Esophagus muscularis mucosa (tissue), 4 donors: ENCODE data around the gene FNDC7. TPM values are rescaled to one million over a fixed set of nuclear protein-coding genes. Genes with fewer than 3 reads are reported as not detected.
"Not testable (repeated sequence)": the region's sequence is repeated elsewhere in the genome, so short reads cannot be mapped to it uniquely, and the experiment has no call there.

ENCODE experiments used
- DNase-seq: peaks from one replicate; pipeline ENCODE4 v3.0.0-alpha.2; 2017; ENCODE audit errors: extremely low spot score
- H3K27ac ChIP-seq, 4 donors: fragments of 200-600 bp; sonication (generic); replicated peaks in 1 of 4; 1 replicate in 3 of 4; 2 replicates in 1 of 4; pipeline ENCODE4 v1.5.1; 2016 to 2019; ENCODE audit warnings: mild to moderate bottlenecking in 1 of 4
- H3K27me3 ChIP-seq, 4 donors: fragments of 200-600 bp; sonication (generic); one replicate each; pipeline versions ENCODE4 v1.5.1 to v1.6.0; 2016 to 2019
- H3K36me3 ChIP-seq, 4 donors: fragments of 200-600 bp; sonication (generic); one replicate each; pipeline ENCODE4 v1.5.1; 2016 to 2019
- H3K4me1 ChIP-seq, 4 donors: fragments of 200-600 bp; sonication (generic); one replicate each; pipeline ENCODE4 v1.5.1; 2016 to 2019
- H3K4me3 ChIP-seq, 4 donors: fragments of 200-600 bp; sonication (generic); 1 replicate in 2 of 4; 2 replicates in 2 of 4; pipeline ENCODE4 v1.5.1; 2016 to 2019; ENCODE audit warnings: mild to moderate bottlenecking in 4 of 4, moderate library complexity in 1 of 4
- H3K9me3 ChIP-seq, 4 donors: fragments of 200-600 bp; sonication (generic); 1 replicate in 3 of 4; 2 replicates in 1 of 4; pipeline ENCODE4 v1.5.1; 2016 to 2019
- CTCF ChIP-seq, 3 experiments: fragments of 200-600 bp in 2 of 3; fragments of 450-650 bp in 1 of 3; sonication (generic) in 2 of 3; IDR thresholded peaks; one replicate each; pipeline ENCODE4 v1.5.1; 2017 to 2019; ENCODE audit warnings: antibody characterized with exemption in 3 of 3, mild to moderate bottlenecking in 2 of 3, moderate library complexity in 1 of 3
- EP300 ChIP-seq: sonication (generic); formaldehyde crosslinking; IDR thresholded peaks from one replicate; pipeline ENCODE4 v1.6.1; 2017; ENCODE audit warnings: antibody characterized with exemption
- POLR2A ChIP-seq: fragments of 450-650 bp; IDR thresholded peaks from one replicate; pipeline ENCODE4 v1.6.1; 2017; ENCODE audit warnings: antibody characterized with exemption, moderate library complexity, mild to moderate bottlenecking, low read depth
- POLR2AphosphoS5 ChIP-seq, 2 donors: sonication (generic); formaldehyde crosslinking; IDR thresholded peaks; one replicate each; pipeline ENCODE4 v1.6.1; 2017; ENCODE audit warnings: antibody characterized with exemption in 2 of 2
- WGBS: methylation state at CpG from one replicate; pipeline ENCODE4 v1.1.5; 2018; 5-methylcytosine and 5-hydroxymethylcytosine counted together
- intact Hi-C: fragments of 100-400 bp; cut with DNase I; formaldehyde crosslinking; loops from one replicate; pipeline ENCODE4 v1.15.1; 2023
- total RNA-seq, 4 donors: library from RNA; depleted of rRNA; stranded (reverse); fragments of >200 nt; gene quantifications; one replicate each; pipeline versions ENCODE4 v1.1.0 to v1.2.1, GENCODE V29; 2016

FNDC7 gene
- total RNA-seq, 4 donors from 2014 or later = not detected

- Histone ChIP-seq H3K4me3 (peak overlapping the region in 2 of 4 donors; percentile 3 to 25), H3K27me3 (peaks cover 0 to 6% (median 0%) of the 10 kb centered on the region in 4 donors), H3K4me1 (no peaks in the 10 kb centered on the region), H3K36me3 (no peaks in the 10 kb centered on the region), H3K9me3 (no peaks in the 10 kb centered on the region), H3K27ac (no peak overlapping the region)
- intact Hi-C loops = no loop called here
- no peak for TF ChIP-seq POLR2A
- no peak for TF ChIP-seq CTCF (IDR thresholded peaks at IDR 0.05)
- no peak for TF ChIP-seq EP300
- TF ChIP-seq POLR2AphosphoS5 (IDR thresholded peaks at IDR 0.05) = no peak
- 69% methylated on average over 10 of the region's 10 CpGs for WGBS
- DNase-seq = no peak
Observed at GRCh38 chr1:108679586-108680213, 33.0 kb upstream of the FNDC7 start.

GRCh38 chr1:108681701-108682100, 31.0 kb upstream of the FNDC7 start:
- WGBS = 59% methylated on average over 4 of the region's 4 CpGs
- H3K36me3 ChIP-seq, H3K4me1 ChIP-seq, H3K9me3 ChIP-seq, H3K27ac ChIP-seq, DNase-seq, intact Hi-C loops, H3K27me3 ChIP-seq, H3K4me3 ChIP-seq: not testable (repeated sequence)

- 82% methylated on average over 1 of the region's 1 CpG for WGBS
- H3K27me3 ChIP-seq = peaks cover 0 to 6% (median 0%) of the 10 kb centered on the region in 4 donors
- DNase-seq = no peak
- no peaks in the 10 kb centered on the region for H3K9me3 ChIP-seq
- intact Hi-C loops = no loop called here
- H3K4me1 ChIP-seq = peaks cover 0 to 2% (median 0%) of the 10 kb centered on the region in 4 donors
- no peak overlapping the region for H3K4me3 ChIP-seq
- no peak overlapping the region for H3K27ac ChIP-seq
- H3K36me3 ChIP-seq = no peaks in the 10 kb centered on the region
- TF ChIP-seq POLR2A (no peak), POLR2AphosphoS5 (IDR thresholded peaks at IDR 0.05) (no peak), EP300 (no peak), CTCF (IDR thresholded peaks at IDR 0.05) (no peak)
Observed at GRCh38 chr1:108685529-108685928, 27.2 kb upstream of the FNDC7 start.

- intact Hi-C loops = no loop called here
- H3K4me3 ChIP-seq = no peak overlapping the region
- no peaks in the 10 kb centered on the region for H3K36me3 ChIP-seq
- no peak overlapping the region for H3K27ac ChIP-seq
- DNase-seq = no peak
- H3K4me1 ChIP-seq = peaks cover 8 to 11% (median 10%) of the 10 kb centered on the region in 4 donors
- TF ChIP-seq EP300 (no peak), CTCF (IDR thresholded peaks at IDR 0.05) (no peak), POLR2AphosphoS5 (IDR thresholded peaks at IDR 0.05) (no peak), POLR2A (no peak)
- WGBS = 56% methylated on average over 2 of the region's 2 CpGs
- no peaks in the 10 kb centered on the region for H3K9me3 ChIP-seq
- H3K27me3 ChIP-seq = peaks cover 0 to 6% (median 0%) of the 10 kb centered on the region in 4 donors
Observed at GRCh38 chr1:108686614-108687313, 25.9 kb upstream of the FNDC7 start.

GRCh38 chr1:108691128-108691941, 21.4 kb upstream of the FNDC7 start:
- H3K4me1 ChIP-seq = peaks cover 24 to 35% (median 33%) of the 10 kb centered on the region in 4 donors
- no peak for DNase-seq
- peaks cover 0 to 12% (median 3%) of the 10 kb centered on the region in 4 donors for H3K36me3 ChIP-seq
- no peaks in the 10 kb centered on the region for H3K9me3 ChIP-seq
- WGBS = 17% methylated on average over 12 of the region's 12 CpGs
- TF ChIP-seq EP300 = no peak
- TF ChIP-seq POLR2A = no peak
- TF ChIP-seq CTCF (IDR thresholded peaks at IDR 0.05) = no peak
- TF ChIP-seq POLR2AphosphoS5 (IDR thresholded peaks at IDR 0.05) = no peak
- intact Hi-C loops = no loop called here
- peak overlapping the region; percentile 89 to 96 (median 90) for H3K4me3 ChIP-seq
- peak overlapping the region; percentile 96 to 98 (median 97) for H3K27ac ChIP-seq
- peaks cover 0 to 4% (median 0%) of the 10 kb centered on the region in 4 donors for H3K27me3 ChIP-seq
